ENCODE results near the gene HIBCH. TPM values are rescaled to one million over a fixed set of nuclear protein-coding genes. Genes with fewer than 3 reads are reported as not detected.

The HIBCH gene
- total RNA-seq, 1 donor from 2014 or later, result 49.8 TPM

GRCh38 chr2:190190507-190191162 lies 129.0 kb downstream of the HIBCH start:
- no peak for DNase-seq (ENCODE audit: low spot score)

DNA sequence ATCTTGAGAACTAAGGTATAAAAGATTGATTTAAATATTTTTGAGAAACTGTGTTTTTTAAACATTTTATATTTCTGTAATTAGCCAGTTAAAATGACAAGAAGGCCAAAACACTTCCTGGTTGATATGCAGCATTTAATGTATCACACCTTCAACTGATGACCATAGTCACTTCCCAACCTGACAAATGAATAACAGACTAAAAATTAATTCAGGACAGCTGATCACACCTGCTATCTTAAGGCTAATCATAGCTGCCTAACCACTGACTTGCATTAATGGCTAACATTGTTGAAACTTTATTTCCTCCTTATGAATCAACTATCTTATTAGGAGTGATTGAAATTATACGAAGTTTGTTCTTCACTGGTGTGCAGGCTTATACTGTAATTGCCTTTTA lies 131.3 kb downstream of the HIBCH start:
- no peak for DNase-seq (ENCODE audit: low spot score)

DNA sequence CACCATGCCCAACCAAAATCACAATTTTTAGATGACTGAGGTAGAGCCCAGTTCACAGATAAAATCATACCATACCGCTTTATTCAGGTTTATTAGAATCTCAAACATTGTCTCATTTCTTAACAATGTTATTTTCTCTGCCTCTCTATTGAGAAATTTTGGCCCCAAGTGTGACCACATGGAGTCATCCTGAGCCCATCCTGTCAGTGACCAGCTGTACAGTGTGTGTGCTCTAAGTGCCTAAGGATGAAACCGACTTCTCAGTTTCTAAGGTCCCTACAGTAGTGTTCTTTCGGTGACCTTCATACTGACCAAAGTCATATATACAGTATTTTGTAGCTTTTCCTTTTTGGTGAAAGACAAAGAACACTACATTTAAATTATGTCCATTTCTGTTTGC lies 133.4 kb downstream of the HIBCH start:
- no peak for DNase-seq (ENCODE audit: low spot score)

DNA sequence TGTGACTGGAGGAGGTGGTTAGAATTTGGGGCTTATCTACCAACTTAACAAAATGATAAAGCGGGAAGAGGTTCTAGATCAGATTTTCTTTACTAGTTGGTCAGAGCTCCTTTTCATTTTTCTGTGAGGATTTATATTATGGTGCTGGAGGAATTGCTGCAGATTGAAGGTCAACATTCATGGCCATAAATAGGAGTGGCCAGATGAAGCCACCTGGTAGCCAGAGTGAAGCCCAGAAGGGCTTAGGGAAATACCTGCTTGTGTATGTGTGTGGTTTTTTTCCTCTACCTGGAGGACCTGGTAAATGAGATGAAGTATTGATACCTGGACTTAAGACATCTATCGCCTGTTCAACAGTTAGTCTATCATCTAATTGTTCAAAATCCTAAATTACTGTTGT lies 134.2 kb downstream of the HIBCH start:
- no peak for DNase-seq (ENCODE audit: low spot score)

- no peak for DNase-seq (ENCODE audit: low spot score)
Observed at GRCh38 chr2:190184460-190184859, 135.2 kb downstream of the HIBCH start.

- DNase-seq (ENCODE audit: low spot score), result no peak
Observed at GRCh38 chr2:190183539-190183938, 136.1 kb downstream of the HIBCH start.

- no peak for DNase-seq (ENCODE audit: low spot score)
Observed at GRCh38 chr2:190182071-190182524, 137.5 kb downstream of the HIBCH start.

DNA sequence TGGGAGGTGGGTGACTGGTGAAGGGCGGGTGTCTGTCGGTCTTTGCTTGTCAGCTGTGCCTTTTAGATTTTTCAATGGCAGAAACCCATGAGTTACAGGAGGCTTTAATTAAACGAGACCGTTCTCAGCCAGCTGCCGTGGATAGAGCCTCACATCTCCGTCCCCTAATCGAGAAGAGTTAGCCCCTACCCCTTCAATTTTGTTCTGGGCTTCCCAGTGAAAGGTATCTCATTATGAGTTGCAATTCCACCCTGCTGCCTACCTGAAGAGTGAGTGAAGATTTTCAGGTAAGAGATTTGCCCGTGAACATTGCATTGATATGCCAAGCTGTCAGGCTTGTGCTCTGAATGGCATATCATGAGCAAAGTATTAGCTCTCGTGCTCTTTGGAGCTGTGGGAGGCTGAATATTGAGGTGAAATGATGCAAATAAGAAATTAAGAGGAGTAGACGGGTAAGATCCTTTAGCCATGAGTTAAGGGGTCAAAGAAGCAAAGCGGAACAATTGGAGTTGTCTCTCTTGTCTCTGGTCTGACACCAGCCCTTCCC lies 138.4 kb downstream of the HIBCH start:
- no peak for DNase-seq (ENCODE audit: low spot score)

GRCh38 chr2:190180313-190181122 lies 139.1 kb downstream of the HIBCH start:
- no peak for DNase-seq (ENCODE audit: low spot score)

- no peak for DNase-seq (ENCODE audit: low spot score)
Observed at GRCh38 chr2:190179754-190180312, 139.8 kb downstream of the HIBCH start.

- no peak for DNase-seq (ENCODE audit: low spot score)
Observed at GRCh38 chr2:190178066-190178722, 141.4 kb downstream of the HIBCH start.

GRCh38 chr2:190177249-190178040 lies 142.2 kb downstream of the HIBCH start:
- DNase-seq (ENCODE audit: low spot score), result no peak

DNA sequence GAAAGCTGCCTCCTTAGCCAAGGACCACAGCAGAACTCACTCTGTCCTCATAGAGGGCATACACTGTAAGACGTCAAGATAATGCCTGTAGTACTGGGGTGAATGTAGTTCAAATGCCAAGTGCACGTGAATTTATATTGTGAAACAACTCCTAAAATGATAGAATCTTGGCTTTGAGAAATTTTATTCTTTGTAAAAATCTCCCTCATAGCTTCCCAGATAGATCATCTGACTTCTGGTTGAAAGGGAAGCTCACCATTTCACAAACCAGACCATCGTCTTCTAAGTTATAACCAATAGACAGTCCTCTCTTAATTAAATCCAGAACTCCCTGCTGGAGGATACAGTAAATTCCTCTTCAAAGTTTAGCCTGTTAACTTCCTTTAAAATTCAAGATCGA lies 146.2 kb downstream of the HIBCH start:
- no peak for DNase-seq (ENCODE audit: low spot score)

GRCh38 chr2:190170673-190171072 lies 149.0 kb downstream of the HIBCH start:
- no peak for DNase-seq (ENCODE audit: low spot score)

DNA sequence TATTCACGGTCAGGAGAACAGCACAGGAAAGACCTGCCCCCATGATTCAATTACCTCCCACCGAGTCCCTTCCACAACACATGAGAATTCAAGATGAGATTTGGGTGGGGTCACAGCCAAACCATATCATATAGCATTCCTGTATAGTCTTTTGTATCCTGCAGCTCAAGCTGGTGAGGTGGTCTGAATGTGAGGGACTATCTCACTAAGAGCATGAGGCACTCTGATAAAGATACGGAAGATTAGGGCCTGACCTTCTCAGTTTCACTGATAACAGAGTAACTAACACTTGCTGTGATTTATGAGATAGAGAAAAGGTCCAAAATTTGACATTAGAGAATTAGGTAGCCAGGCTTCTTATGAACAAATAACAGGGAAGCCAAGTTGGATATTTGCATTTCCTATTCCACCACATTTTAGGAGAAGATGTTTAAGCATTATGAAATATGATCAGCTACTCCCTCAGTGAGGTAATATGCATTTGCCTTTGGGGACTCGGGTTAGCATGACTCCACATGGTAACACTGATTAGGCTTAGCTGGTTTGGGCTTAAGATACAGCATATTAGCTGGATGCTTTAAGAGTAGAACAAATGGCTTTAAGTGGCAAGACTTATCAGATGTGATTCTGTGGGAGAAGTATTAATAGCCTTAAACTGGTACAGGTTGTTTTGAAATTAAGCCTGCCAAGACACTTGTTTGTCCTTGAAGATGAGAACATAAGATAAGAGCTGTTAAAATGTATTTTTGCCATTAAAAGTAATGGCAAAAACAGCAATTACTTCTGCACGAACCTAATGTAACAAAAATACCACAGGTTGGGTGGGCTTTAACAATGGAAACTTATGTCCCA lies 150.2 kb downstream of the HIBCH start:
- DNase-seq (ENCODE audit: low spot score), result no peak

DNA sequence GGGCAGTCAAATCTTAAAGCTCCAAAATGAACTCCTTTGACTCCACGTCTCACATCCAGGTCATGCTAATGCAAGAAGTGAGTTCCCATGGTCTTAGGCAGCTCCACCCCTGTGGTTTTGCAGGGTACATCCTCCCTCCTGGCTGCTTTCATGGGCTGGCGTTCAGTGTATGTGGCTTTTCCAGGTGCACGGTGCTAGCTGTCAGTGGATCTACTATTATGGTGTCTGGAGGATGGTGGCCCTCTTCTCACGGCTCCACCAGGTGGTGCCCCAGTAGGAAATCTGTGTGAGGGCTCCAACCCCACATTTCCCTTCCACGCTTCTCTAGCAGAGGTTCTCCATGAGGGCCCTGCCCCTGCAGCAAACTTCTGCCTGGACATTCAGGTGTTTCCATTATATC lies 151.9 kb downstream of the HIBCH start:
- no peak for DNase-seq (ENCODE audit: low spot score)

DNA sequence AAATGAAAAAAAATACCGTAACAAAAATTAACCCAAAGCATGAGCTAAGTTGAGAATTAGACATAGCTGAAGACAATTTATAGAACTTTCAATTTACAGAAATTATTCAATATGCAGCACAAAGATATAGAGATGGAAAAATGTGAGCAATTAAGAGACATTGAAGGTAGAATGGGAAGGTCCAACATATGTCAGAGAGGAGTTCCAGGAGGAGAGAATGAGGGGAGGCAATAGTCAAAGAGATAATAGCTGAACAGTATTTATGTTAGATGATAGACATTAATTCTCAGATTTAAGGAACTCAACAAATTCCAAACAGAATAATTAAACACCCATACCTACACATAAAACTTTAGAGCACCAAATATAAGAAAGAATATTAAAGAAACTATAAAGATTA lies 154.1 kb downstream of the HIBCH start:
- no peak for DNase-seq (ENCODE audit: low spot score)

- no peak for DNase-seq (ENCODE audit: low spot score)
Observed at GRCh38 chr2:190162851-190163250, 156.8 kb downstream of the HIBCH start.

GRCh38 chr2:190159453-190159852 lies 160.2 kb downstream of the HIBCH start:
- no peak for DNase-seq (ENCODE audit: low spot score)

GRCh38 chr2:190158798-190159434 lies 160.7 kb downstream of the HIBCH start:
- DNase-seq (ENCODE audit: low spot score), result no peak

Data from mucosa of gallbladder (tissue), 1 donor.